ENCODE data around the gene SNF8.

SNF8 gene

GRCh38 chr17:48944515-48945260 lies at the start of gene SNF8:
SNF8 (minus strand) TSS chr17:48944842; CDS start chr17:48944734, 108 bp downstream.
- peak; percentile 90 for TF ChIP-seq POLR2A (IDR thresholded peaks at IDR 0.05; ENCODE audit: low read length)
- no peak for TF ChIP-seq GATA1 (IDR thresholded peaks at IDR 0.05; ENCODE audit: low read depth, low read length)
- DNase-seq, result peak; percentile 94

GRCh38 chr17:48993951-48994350 lies 49.3 kb upstream of the SNF8 start:
- DNase-seq, result peak in 1 of 2 experiments; percentile 13
- TF ChIP-seq POLR2A (IDR thresholded peaks at IDR 0.05; ENCODE audit: low read length), result no peak
- no peak for TF ChIP-seq GATA1 (IDR thresholded peaks at IDR 0.05; ENCODE audit: low read depth, low read length)

GRCh38 chr17:48993305-48993704 lies 48.7 kb upstream of the SNF8 start:
- DNase-seq, result no peak
- TF ChIP-seq GATA1 (IDR thresholded peaks at IDR 0.05; ENCODE audit: low read depth, low read length) (no peak), POLR2A (IDR thresholded peaks at IDR 0.05; ENCODE audit: low read length) (no peak)

- no peak for DNase-seq
- TF ChIP-seq POLR2A (IDR thresholded peaks at IDR 0.05; ENCODE audit: low read length), result no peak
- no peak for TF ChIP-seq GATA1 (IDR thresholded peaks at IDR 0.05; ENCODE audit: low read depth, low read length)
These were observed 47.8 kb upstream of the SNF8 start for GRCh38 chr17:48992444-48992843.

- no peak for DNase-seq
- no peak for TF ChIP-seq GATA1 (IDR thresholded peaks at IDR 0.05; ENCODE audit: low read depth, low read length)
- no peak for TF ChIP-seq POLR2A (IDR thresholded peaks at IDR 0.05; ENCODE audit: low read length)
These were observed 46.3 kb upstream of the SNF8 start for GRCh38 chr17:48990882-48991357.

GRCh38 chr17:48989100-48989499 lies 44.5 kb upstream of the SNF8 start:
- DNase-seq, result no peak
- TF ChIP-seq POLR2A (IDR thresholded peaks at IDR 0.05; ENCODE audit: low read length) (no peak), GATA1 (IDR thresholded peaks at IDR 0.05; ENCODE audit: low read depth, low read length) (no peak)

- TF ChIP-seq GATA1 (IDR thresholded peaks at IDR 0.05; ENCODE audit: low read depth, low read length) (no peak), POLR2A (IDR thresholded peaks at IDR 0.05; ENCODE audit: low read length) (no peak)
- DNase-seq, result no peak
These were observed 41.0 kb upstream of the SNF8 start for GRCh38 chr17:48985436-48986245.

- DNase-seq, result no peak
- TF ChIP-seq GATA1 (IDR thresholded peaks at IDR 0.05; ENCODE audit: low read depth, low read length) (no peak), POLR2A (IDR thresholded peaks at IDR 0.05; ENCODE audit: low read length) (no peak)
These were observed 37.4 kb upstream of the SNF8 start for GRCh38 chr17:48981927-48982539.

- DNase-seq, result no peak
- no peak for TF ChIP-seq POLR2A (IDR thresholded peaks at IDR 0.05; ENCODE audit: low read length)
- TF ChIP-seq GATA1 (IDR thresholded peaks at IDR 0.05; ENCODE audit: low read depth, low read length), result no peak
These were observed 29.2 kb upstream of the SNF8 start for GRCh38 chr17:48973806-48974205.

GRCh38 chr17:48972749-48973097 lies 28.1 kb upstream of the SNF8 start:
- no peak for DNase-seq
- TF ChIP-seq GATA1 (IDR thresholded peaks at IDR 0.05; ENCODE audit: low read depth, low read length) (no peak), POLR2A (IDR thresholded peaks at IDR 0.05; ENCODE audit: low read length) (no peak)

- no peak for DNase-seq
- no peak for TF ChIP-seq POLR2A (IDR thresholded peaks at IDR 0.05; ENCODE audit: low read length)
These were observed 26.4 kb upstream of the SNF8 start for GRCh38 chr17:48970865-48971687.

- no peak for TF ChIP-seq POLR2A (IDR thresholded peaks at IDR 0.05; ENCODE audit: low read length)
- TF ChIP-seq GATA1 (IDR thresholded peaks at IDR 0.05; ENCODE audit: low read depth, low read length), result no peak
- peak; percentile 10 to 17 for DNase-seq
These were observed 25.6 kb upstream of the SNF8 start for GRCh38 chr17:48970224-48970623.

GRCh38 chr17:48961516-48962233 lies 17.0 kb upstream of the SNF8 start:
- no peak for TF ChIP-seq GATA1 (IDR thresholded peaks at IDR 0.05; ENCODE audit: low read depth, low read length)
- TF ChIP-seq POLR2A (IDR thresholded peaks at IDR 0.05; ENCODE audit: low read length), result no peak
- DNase-seq, result no peak
